Measurements from ENCODE around the gene MARVELD2.

DNA sequence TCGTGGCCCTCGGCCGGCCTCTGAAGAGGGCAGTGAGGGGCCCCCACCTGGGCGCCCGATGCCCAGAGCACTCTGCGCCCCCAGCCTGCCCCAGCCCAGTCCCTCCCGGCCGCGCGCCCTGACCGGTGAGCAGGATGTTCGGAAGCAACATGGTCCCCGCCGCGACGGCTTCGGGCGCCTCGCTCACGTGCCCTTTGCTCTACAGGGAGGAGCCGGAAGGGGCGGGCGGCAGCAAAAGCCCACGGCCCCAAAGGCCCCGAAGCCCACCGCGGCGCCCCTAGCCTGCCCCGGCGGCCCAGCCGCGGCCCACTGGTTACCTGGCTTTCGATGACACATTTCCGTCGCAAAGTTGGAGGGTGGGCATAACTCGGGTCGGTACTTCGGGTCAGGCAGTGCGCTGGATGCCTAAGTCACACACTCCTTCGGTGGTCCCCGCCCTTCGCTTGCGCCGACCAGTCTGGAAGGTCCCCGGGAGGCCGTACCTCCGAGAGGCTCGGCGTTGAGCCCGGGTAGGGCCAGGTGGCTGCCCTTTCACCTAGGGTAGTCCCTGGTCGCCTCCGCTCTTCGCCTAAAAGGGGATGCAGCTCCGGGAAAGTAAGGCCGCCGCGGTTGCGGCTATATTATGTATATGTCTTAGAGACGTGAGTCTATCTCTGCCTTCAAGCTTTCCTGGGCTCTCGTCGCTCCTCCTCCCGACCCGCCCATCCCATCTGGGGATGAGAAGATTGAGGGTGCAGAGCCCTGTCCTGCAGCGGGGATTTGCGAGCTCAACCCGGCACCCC is 45.4 kb upstream of the MARVELD2 start, which contains the start of the genes AK6, RAD17 and TAF9:
- TF ChIP-seq, protein P1, sequence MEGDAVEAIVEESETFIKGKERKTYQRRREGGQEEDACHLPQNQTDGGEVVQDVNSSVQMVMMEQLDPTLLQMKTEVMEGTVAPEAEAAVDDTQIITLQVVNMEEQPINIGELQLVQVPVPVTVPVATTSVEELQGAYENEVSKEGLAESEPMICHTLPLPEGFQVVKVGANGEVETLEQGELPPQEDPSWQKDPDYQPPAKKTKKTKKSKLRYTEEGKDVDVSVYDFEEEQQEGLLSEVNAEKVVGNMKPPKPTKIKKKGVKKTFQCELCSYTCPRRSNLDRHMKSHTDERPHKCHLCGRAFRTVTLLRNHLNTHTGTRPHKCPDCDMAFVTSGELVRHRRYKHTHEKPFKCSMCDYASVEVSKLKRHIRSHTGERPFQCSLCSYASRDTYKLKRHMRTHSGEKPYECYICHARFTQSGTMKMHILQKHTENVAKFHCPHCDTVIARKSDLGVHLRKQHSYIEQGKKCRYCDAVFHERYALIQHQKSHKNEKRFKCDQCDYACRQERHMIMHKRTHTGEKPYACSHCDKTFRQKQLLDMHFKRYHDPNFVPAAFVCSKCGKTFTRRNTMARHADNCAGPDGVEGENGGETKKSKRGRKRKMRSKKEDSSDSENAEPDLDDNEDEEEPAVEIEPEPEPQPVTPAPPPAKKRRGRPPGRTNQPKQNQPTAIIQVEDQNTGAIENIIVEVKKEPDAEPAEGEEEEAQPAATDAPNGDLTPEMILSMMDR (IDR thresholded peaks at IDR 0.05): no peak
- no peak for TF ChIP-seq EZH2 (IDR thresholded peaks at IDR 0.05; ENCODE audit: borderline replicate concordance, insufficient read depth, low read depth, low read length, poor library complexity, severe bottlenecking)

Data from B cell (primary cell).